Heart right ventricle (tissue), 16 donors: ENCODE measurements around the gene HEXIM1. TPM values are rescaled to one million over a fixed set of nuclear protein-coding genes. Genes with fewer than 3 reads are reported as not detected.

Source experiments
- ATAC-seq, 8 donors: fragments of 200-7000 bp; cut with Tn5 transposase; one replicate each; pipeline ENCODE4 v1.9.1; 2020; ENCODE audit warnings: mild to moderate bottlenecking in 8 of 8, moderate library complexity in 8 of 8, moderate number of reproducible peaks in 1 of 8
- DNase-seq, 2 donors: peaks; one replicate each; pipeline ENCODE4 v3.0.0-alpha.2; 2020
- H3K27ac ChIP-seq, 10 donors: fragments of 200-600 bp; sonication (generic) in 2 of 10; one replicate each; pipeline versions ENCODE4 v1.5.0 to v1.8.0; 2020 to 2022; ENCODE audit warnings: mild to moderate bottlenecking in 3 of 10
- H3K27me3 ChIP-seq, 7 donors: fragments of 200-600 bp; one replicate each; pipeline ENCODE4 v1.8.0; 2021 to 2022; ENCODE audit warnings: mild to moderate bottlenecking in 2 of 7
- H3K36me3 ChIP-seq, 9 donors: fragments of 200-600 bp; sonication (generic) in 1 of 9; one replicate each; pipeline versions ENCODE4 v1.5.0 to v1.8.0; 2020 to 2022; ENCODE audit warnings: mild to moderate bottlenecking in 2 of 9
- H3K4me1 ChIP-seq, 9 donors: fragments of 200-600 bp; sonication (generic) in 1 of 9; one replicate each; pipeline versions ENCODE4 v1.5.0 to v1.8.0; 2020 to 2022; ENCODE audit warnings: mild to moderate bottlenecking in 4 of 9
- H3K4me3 ChIP-seq, 10 donors: fragments of 200-600 bp; sonication (generic) in 2 of 10; one replicate each; pipeline versions ENCODE4 v1.5.0 to v1.8.0; 2020 to 2022; ENCODE audit warnings: mild to moderate bottlenecking in 7 of 10, moderate library complexity in 2 of 10
- H3K9me3 ChIP-seq, 11 donors: fragments of 200-600 bp in 10 of 11; sonication (generic) in 2 of 11; one replicate each; pipeline versions ENCODE4 v1.5.0 to v1.8.0; 2013 to 2022; ENCODE audit warnings: mild to moderate bottlenecking in 2 of 11, control low read depth in 1 of 11, moderate library complexity in 1 of 11
- CTCF ChIP-seq, 9 donors: fragments of 200-600 bp; sonication (generic) in 2 of 9; IDR thresholded peaks; one replicate each; pipeline versions ENCODE4 v1.5.0 to v1.8.0; 2021 to 2022; ENCODE audit warnings: antibody characterized with exemption in 9 of 9, mild to moderate bottlenecking in 5 of 9, moderate library complexity in 1 of 9
- WGBS, 2 donors: extraction: QIAGEN DNeasy Blood & Tissue Kit; methylation state at CpG; one replicate each; pipeline ENCODE4 v1.1.7; 2013; ENCODE audit warnings: inconsistent platforms in 1 of 2; 5-methylcytosine and 5-hydroxymethylcytosine counted together
- intact Hi-C, 10 donors: fragments of 100-400 bp; cut with DNase I; formaldehyde crosslinking; loops; one replicate each; pipeline versions ENCODE4 v1.11.1 to v1.14.2; 2022
- polyA plus RNA-seq, 2 donors: library from polyadenylated mRNA; stranded (reverse); fragments of 200-250 nt; gene quantifications; one replicate each; pipeline ENCODE4 v1.2.3, GENCODE V29; 2013
- total RNA-seq, 10 donors: library from RNA; stranded (reverse); fragmentation: NEBNext Ultra II Directional in 3 of 10; extraction: Animal tissue kit (Norgen Biotek cat#: 25700) in 3 of 10; gene quantifications; one replicate each; pipeline versions ENCODE4 v1.2.1 to v1.2.4, GENCODE V29; 2021 to 2023
- donor health status: Arrhythmogenic right ventricular cardiomyopathy.
- donor health status: ischemic (EF 13 %, LVEDD 7.1; RV severe dilation, severe dysfunction).
- donor health status: healthy with polysubstance abuse.
- donor health status: DM: no; HTN: yes; CAD: no.
- donor health status: DM: no; HTN: no; CAD: no.
- donor health status: ischemic (EF 25% LVEDD 6.9; RV normal size, moderate dysfunction).
- donor health status: ischemic (EF 25% LVEDD 5.7; RV mildly dilated, moderate dysfunction).
- donor health status: healthy.
- donor health status: DM: yes; HTN: yes; CAD: no.
- donor health status: Ischemic cardiomyopathy.
- donor health status: ischemic (EF 35%, LVEDD 5.7; RV mildly dilated, moderate dysfunction).
- donor health status: nonischemic (EF 11% LVEDD 7.7; RV severe dilation, severe dysfunction).
- donor health status: DM: yes; HTN: yes; CAD: no.
- donor health status: PGD.
- donor health status: ischemic (EF 29% LVEDD 5.4; RV normal size, mild dysfunction).
- donor health status: nonischemic (EF 23%, LVEDD 6.1; RV moderate dilation, normal function).

Gene HEXIM1
- total and polyA plus RNA-seq, 12 donors = 8.4 to 37.4 (median 18.3) TPM

DNA sequence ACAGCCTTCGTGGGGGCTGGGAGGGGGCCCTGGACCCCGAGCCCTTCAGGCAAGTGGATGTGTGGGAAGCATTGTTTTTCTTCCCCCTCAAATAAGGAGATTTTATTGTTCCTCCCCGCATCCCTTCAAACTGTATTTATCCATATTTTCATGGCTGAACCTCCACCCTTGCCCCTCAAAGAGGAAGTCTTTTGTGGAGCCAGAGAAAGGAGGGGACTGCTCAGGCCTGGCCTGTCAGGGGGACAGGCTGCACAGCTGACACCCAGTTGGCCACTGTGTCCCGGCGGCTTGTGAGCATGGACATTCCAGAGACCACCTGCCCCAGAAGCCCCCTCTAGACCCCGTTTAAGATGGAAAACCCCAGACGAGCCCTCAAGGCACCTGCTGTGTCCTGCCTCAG, 29.3 kb downstream of the HEXIM1 start:
- Histone ChIP-seq H3K27me3 (no peaks in the 10 kb centered on the region), H3K4me3 (no peak overlapping the region), H3K4me1 (peaks cover 0 to 17% (median 6%) of the 10 kb centered on the region in 9 donors), H3K36me3 (no peaks in the 10 kb centered on the region), H3K9me3 (no peaks in the 10 kb centered on the region), H3K27ac (no peak overlapping the region)
- no peak for TF ChIP-seq CTCF (IDR thresholded peaks at IDR 0.05)
- intact Hi-C loops = no loop called here
- WGBS, 2 donors = 78 to 82% methylated on average over 7 of the region's 7 CpGs
- DNase-seq (no peak), ATAC-seq (no peak)

DNA sequence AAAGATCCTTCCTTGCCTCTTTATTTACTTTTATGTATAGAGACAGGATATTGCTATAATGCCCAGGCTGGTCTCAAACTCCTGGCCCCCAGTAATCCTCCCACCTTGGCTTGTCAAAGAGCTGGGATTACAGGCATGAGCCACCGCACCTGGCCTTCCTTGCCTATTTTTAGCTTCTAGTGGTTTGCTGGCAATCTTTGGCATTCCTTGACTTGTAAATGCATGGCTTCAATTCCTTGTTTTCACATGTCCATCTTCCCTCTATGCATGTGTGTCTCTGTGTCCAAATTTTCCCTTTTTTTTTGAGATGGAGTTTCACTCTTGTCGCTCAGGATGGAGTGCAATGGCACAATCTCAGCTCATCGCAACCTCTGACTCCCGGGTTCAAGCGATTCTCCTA, 35.9 kb downstream of the HEXIM1 start:
- intact Hi-C loops = loop anchor here in 1 of 10 donors (10.0 kb wide), 1 partner anchor 419 kb away; no protein-coding TSS in a partner anchor
- 92 to 93% methylated on average over 5 of the region's 5 CpGs for WGBS, 2 donors
- Histone ChIP-seq H3K4me3 (no peak overlapping the region), H3K27me3 (no peaks in the 10 kb centered on the region), H3K27ac (no peak overlapping the region), H3K4me1 (no peaks in the 10 kb centered on the region), H3K36me3 (no peaks in the 10 kb centered on the region), H3K9me3 (no peaks in the 10 kb centered on the region)
- TF ChIP-seq CTCF (IDR thresholded peaks at IDR 0.05) = no peak
- ATAC-seq = no peak
- no peak for DNase-seq

DNA sequence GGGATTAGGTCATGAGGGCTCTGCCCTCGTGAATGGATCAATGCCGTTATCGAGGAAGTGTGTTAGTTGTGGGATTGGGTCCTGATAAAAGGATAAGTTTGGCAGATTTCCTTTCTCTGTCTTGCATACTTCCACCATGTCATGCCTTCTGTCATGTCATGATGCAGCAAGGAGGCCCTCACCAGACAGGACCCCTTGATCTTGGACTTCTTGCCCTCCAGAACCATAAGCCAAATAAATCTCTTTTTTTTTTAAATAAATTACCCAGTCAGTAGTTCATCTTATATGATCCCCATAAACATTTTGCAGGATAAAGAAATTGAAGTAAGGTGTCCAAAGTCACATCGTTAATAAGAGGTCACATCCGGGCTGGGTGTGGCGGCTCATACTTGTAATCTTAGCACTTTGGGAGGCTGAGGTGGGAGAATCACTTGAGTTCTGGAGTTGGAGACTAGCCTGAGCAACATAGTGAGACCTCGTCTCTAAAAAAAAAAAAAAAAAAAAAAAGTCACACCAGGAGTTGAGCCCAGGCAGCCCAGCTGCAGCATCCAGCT, 38.6 kb downstream of the HEXIM1 start:
- TF ChIP-seq CTCF (IDR thresholded peaks at IDR 0.05) = no peak
- DNase-seq = no peak
- no peak overlapping the region for H3K27ac ChIP-seq
- H3K9me3 ChIP-seq = no peaks in the 10 kb centered on the region
- intact Hi-C loops = loop anchor here in 1 of 10 donors (10.0 kb wide), 1 partner anchor 422 kb away; no protein-coding TSS in a partner anchor
- 63 to 73% methylated on average over 7 of the region's 7 CpGs for WGBS, 2 donors
- H3K36me3 ChIP-seq = no peaks in the 10 kb centered on the region
- no peak for ATAC-seq
- no peaks in the 10 kb centered on the region for H3K4me1 ChIP-seq
- H3K27me3 ChIP-seq = no peaks in the 10 kb centered on the region
- no peak overlapping the region for H3K4me3 ChIP-seq

GRCh38 chr17:45189009-45189408, 40.7 kb downstream of the HEXIM1 start:
- no peak for DNase-seq
- Histone ChIP-seq H3K27ac (no peak overlapping the region), H3K9me3 (no peaks in the 10 kb centered on the region), H3K36me3 (no peaks in the 10 kb centered on the region), H3K4me3 (no peak overlapping the region), H3K4me1 (no peaks in the 10 kb centered on the region), H3K27me3 (no peaks in the 10 kb centered on the region)
- intact Hi-C loops = loop anchor here in 1 of 10 donors (10.0 kb wide), 1 partner anchor 424 kb away; no protein-coding TSS in a partner anchor
- TF ChIP-seq CTCF (IDR thresholded peaks at IDR 0.05) = no peak
- no peak for ATAC-seq
- 75 to 86% methylated on average over 2 of the region's 2 CpGs for WGBS, 2 donors
